HepG2 (cell line): ENCODE measurements around the gene RBM34. TPM values are rescaled to one million over a fixed set of nuclear protein-coding genes. Genes with fewer than 3 reads are reported as not detected.

Experiments used
- GATA4 ChIP-seq: sonication (generic); IDR thresholded peaks from 2 replicates; pipeline ENCODE4 v1.6.1; 2016; ENCODE audit warnings: antibody characterized with exemption, low read depth, borderline replicate concordance
- HHEX ChIP-seq: IDR thresholded peaks from 2 replicates; pipeline ENCODE4 v1.6.1; 2016; ENCODE audit warnings: control low read depth
- HNRNPLL ChIP-seq: fragments of 200-400 bp; formaldehyde crosslinking; IDR thresholded peaks from 2 replicates; pipeline ENCODE4 v1.6.1; 2017; ENCODE audit warnings: mild to moderate bottlenecking, low read depth, low read length; ENCODE audit not compliant: poor library complexity, severe bottlenecking
- KLF11 ChIP-seq: IDR thresholded peaks from 2 replicates; pipeline ENCODE4 v1.6.1; 2016; ENCODE audit warnings: missing compliant biosample characterization
- MTA3 ChIP-seq: sonication (generic); formaldehyde crosslinking; IDR thresholded peaks from 2 replicates; pipeline ENCODE4 v1.4.0; 2020; ENCODE audit warnings: missing genetic modification reagents
- MYC ChIP-seq: sonication (generic); formaldehyde crosslinking; IDR thresholded peaks from 2 replicates; pipeline ENCODE4 v1.9.0; 2021; ENCODE audit warnings: missing genetic modification reagents, borderline replicate concordance
- NCOR1 ChIP-seq: fragments of 200-600 bp; sonication (generic); IDR thresholded peaks from 2 replicates; pipeline ENCODE4 v1.7.0; 2017; ENCODE audit warnings: antibody characterized with exemption, low read length, borderline replicate concordance
- PCBP2 ChIP-seq: fragments of 200-400 bp; formaldehyde crosslinking; optimal IDR thresholded peaks from 2 replicates; pipeline ENCODE3; 2018; ENCODE audit warnings: low read length, low read depth; ENCODE audit not compliant: poor library complexity, severe bottlenecking
- TOE1 ChIP-seq: sonication (generic); formaldehyde crosslinking; IDR thresholded peaks from 2 replicates; pipeline ENCODE4 v1.4.0; 2020; ENCODE audit warnings: mild to moderate bottlenecking, missing genetic modification reagents
- ZFP37 ChIP-seq: sonication (generic); formaldehyde crosslinking; IDR thresholded peaks from 2 replicates; pipeline ENCODE4 v1.4.0; 2020; ENCODE audit warnings: missing genetic modification reagents, borderline replicate concordance
- ZNF101 ChIP-seq: sonication (generic); formaldehyde crosslinking; IDR thresholded peaks from 2 replicates; pipeline ENCODE4 v1.4.0; 2020; ENCODE audit warnings: mild to moderate bottlenecking, low read depth, missing genetic modification reagents, borderline replicate concordance
- ZNF232 ChIP-seq: sonication (generic); formaldehyde crosslinking; IDR thresholded peaks from 2 replicates; pipeline ENCODE4 v1.4.0; 2020; ENCODE audit warnings: missing genetic modification reagents, borderline replicate concordance
- ZNF235 ChIP-seq: sonication (generic); formaldehyde crosslinking; IDR thresholded peaks from 2 replicates; pipeline ENCODE4 v1.8.1; 2023; ENCODE audit warnings: mild to moderate bottlenecking, missing genetic modification reagents, borderline replicate concordance
- ZNF329 ChIP-seq: sonication (generic); formaldehyde crosslinking; IDR thresholded peaks from 2 replicates; pipeline ENCODE4 v1.9.0; 2021; ENCODE audit warnings: low read depth, mild to moderate bottlenecking, missing genetic modification reagents
- ZNF607 ChIP-seq: sonication (generic); formaldehyde crosslinking; IDR thresholded peaks from 2 replicates; pipeline ENCODE4 v1.5.1; 2020; ENCODE audit warnings: missing genetic modification reagents, mild to moderate bottlenecking, borderline replicate concordance
- ZNF816 ChIP-seq: sonication (generic); formaldehyde crosslinking; IDR thresholded peaks from 2 replicates; pipeline ENCODE4 v1.8.0; 2022; ENCODE audit warnings: missing genetic modification reagents, mild to moderate bottlenecking, borderline replicate concordance
- polyA plus RNA-seq, 8 experiments: library from polyadenylated mRNA; depleted of rRNA in 3 of 8; stranded (reverse) in 7 of 8; unstranded in 1 of 8; fragments of >200 nt; fragmentation: Illumina TruSeq in 4 of 8; extraction: Trizol in 4 of 8; gene quantifications; 2 replicates each; pipeline versions ENCODE4 v1.2.1 to v1.2.3, GENCODE V29; 2011 to 2016; ENCODE audit warnings: low read depth in 4 of 8, missing spikeins in 1 of 8, mixed read lengths in 1 of 8; ENCODE audit not compliant: insufficient read depth in 1 of 8
- total RNA-seq, 5 experiments: library from RNA; depleted of rRNA; stranded (reverse); fragments of >200 nt; fragmentation: Illumina TruSeq; extraction: Trizol; gene quantifications; 2 replicates each; pipeline ENCODE4 v1.2.3, GENCODE V29; 2016; ENCODE audit warnings: low read depth in 1 of 5
- TF ChIP-seq, protein P1 (sequence below): sonication (generic); formaldehyde crosslinking; IDR thresholded peaks from 2 replicates; pipeline ENCODE4 v1.5.0; 2020; ENCODE audit warnings: missing genetic modification reagents, mild to moderate bottlenecking, borderline replicate concordance
- TF ChIP-seq, protein P2 (sequence below): sonication (generic); formaldehyde crosslinking; IDR thresholded peaks from 2 replicates; pipeline ENCODE4 v1.8.0; 2022; ENCODE audit warnings: low read depth, missing genetic modification reagents
- TF ChIP-seq, protein P3 (sequence below): sonication (generic); formaldehyde crosslinking; IDR thresholded peaks from 2 replicates; pipeline ENCODE4 v1.8.0; 2022; ENCODE audit warnings: missing genetic modification reagents, low read depth, mild to moderate bottlenecking, borderline replicate concordance
- TF ChIP-seq, protein P4 (sequence below): sonication (generic); formaldehyde crosslinking; IDR thresholded peaks from 2 replicates; pipeline ENCODE4 v1.5.1; 2020; ENCODE audit warnings: missing genetic modification reagents, mild to moderate bottlenecking, borderline replicate concordance
- TF ChIP-seq, protein P5 (sequence below): sonication (generic); formaldehyde crosslinking; IDR thresholded peaks from 2 replicates; pipeline ENCODE4 v1.5.0; 2020; ENCODE audit warnings: mild to moderate bottlenecking, missing genetic modification reagents, borderline replicate concordance
- TF ChIP-seq, protein P6 (sequence below): sonication (generic); formaldehyde crosslinking; IDR thresholded peaks from 2 replicates; pipeline ENCODE4 v1.4.0; 2020; ENCODE audit warnings: missing genetic modification reagents

The RBM34 gene
- total and polyA plus RNA-seq, 2 of the 13 experiments (the other 11 are each of a cell fraction or from before 2014, with no cell fraction given), result 34.7 to 73.0 TPM

DNA sequence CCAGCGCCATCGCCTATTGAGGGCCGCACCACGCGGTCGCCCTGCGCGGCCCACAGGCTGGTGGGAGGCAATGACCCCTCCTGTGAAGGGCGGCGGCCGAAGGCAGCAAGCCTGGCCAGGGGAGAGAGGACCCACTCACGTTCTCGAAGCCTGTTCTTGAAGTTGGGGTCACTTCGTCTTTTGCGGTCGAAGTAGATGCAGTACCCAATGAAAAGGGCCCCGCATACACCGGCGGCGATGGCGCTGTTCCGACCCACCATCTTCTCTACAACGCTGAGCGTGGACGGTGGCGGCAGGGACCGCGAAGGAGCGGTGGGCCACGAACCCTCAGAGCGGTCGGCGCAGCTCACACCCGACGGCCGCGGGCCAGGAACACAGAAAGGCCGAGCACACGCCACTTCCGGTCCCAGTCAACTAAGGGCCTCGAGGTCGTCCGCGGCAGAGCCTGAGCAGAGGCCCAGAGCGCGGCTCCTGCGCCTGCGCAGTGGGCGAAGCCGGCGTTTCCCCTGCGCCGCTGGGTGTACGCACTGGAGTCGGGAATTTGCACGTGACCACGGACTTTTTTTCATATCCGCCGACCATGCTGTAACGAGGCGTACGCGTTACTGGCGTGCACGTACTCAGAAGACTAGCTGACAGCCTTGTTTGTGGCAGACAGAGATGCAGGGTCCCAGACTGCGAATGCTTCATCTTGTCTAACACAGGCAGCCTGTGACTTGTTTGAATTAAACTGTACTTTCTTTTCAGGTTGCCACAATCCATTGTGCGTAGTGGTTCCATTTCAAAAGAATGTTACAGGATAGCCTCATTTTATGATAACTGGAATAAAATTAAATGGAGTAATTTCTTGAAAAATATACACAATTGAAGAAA is 32.4 kb downstream of the RBM34 start, which contains the start of gene TOMM20 (continued):
- TF ChIP-seq, protein P1, sequence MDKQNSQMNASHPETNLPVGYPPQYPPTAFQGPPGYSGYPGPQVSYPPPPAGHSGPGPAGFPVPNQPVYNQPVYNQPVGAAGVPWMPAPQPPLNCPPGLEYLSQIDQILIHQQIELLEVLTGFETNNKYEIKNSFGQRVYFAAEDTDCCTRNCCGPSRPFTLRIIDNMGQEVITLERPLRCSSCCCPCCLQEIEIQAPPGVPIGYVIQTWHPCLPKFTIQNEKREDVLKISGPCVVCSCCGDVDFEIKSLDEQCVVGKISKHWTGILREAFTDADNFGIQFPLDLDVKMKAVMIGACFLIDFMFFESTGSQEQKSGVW (CRISPR knock-in tag), result no peak
- TF ChIP-seq, protein P2, sequence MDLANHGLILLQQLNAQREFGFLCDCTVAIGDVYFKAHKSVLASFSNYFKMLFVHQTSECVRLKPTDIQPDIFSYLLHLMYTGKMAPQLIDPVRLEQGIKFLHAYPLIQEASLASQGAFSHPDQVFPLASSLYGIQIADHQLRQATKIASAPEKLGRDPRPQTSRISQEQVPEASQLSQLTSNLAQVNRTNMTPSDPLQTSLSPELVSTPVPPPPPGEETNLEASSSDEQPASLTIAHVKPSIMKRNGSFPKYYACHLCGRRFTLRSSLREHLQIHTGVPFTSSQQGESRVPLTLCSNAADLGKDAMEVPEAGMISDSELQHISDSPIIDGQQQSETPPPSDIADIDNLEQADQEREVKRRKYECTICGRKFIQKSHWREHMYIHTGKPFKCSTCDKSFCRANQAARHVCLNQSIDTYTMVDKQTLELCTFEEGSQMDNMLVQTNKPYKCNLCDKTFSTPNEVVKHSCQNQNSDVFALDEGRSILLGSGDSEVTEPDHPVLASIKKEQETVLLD, result peak; percentile 48; the same call in 1 of the 2 replicates
- TF ChIP-seq TOE1 (CRISPR knock-in tag), result no peak
- TF ChIP-seq ZNF232 (CRISPR knock-in tag), result peak; percentile 89; the same call in 1 of the 2 replicates
- TF ChIP-seq, protein P3, sequence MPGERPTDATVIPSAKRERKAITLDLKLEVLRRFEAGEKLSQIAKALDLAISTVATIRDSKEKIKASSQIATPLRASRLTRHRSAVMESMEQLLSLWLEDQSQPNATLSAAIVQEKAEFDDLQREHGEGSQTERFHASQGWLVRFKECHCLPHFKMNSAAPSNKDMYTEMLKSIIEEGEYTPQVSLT (CRISPR knock-in tag), result no peak
- peak; percentile 95 for TF ChIP-seq MYC (CRISPR knock-in tag)
- TF ChIP-seq, protein P4, sequence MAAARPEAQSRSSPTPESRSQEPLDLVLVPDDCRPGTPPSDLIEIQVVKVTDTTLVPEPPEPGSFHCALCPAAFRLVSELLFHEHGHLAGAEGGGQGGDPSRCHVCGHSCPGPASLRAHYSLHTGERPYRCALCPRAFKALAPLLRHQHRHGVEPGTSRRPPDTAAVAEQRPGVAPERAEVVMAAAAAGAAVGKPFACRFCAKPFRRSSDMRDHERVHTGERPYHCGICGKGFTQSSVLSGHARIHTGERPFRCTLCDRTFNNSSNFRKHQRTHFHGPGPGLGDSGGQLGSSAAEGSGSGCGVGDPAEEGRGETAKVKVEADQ (CRISPR knock-in tag), result no peak
- no peak for TF ChIP-seq PCBP2
- TF ChIP-seq ZNF101 (CRISPR knock-in tag), result no peak
- peak; percentile 84 for TF ChIP-seq ZNF329
- TF ChIP-seq HHEX (CRISPR knock-in tag), result no peak
- no peak; the same call in 1 of the 2 replicates for TF ChIP-seq GATA4
- no peak for TF ChIP-seq MTA3
- no peak for TF ChIP-seq ZNF235 (CRISPR knock-in tag)
- TF ChIP-seq, protein P5, sequence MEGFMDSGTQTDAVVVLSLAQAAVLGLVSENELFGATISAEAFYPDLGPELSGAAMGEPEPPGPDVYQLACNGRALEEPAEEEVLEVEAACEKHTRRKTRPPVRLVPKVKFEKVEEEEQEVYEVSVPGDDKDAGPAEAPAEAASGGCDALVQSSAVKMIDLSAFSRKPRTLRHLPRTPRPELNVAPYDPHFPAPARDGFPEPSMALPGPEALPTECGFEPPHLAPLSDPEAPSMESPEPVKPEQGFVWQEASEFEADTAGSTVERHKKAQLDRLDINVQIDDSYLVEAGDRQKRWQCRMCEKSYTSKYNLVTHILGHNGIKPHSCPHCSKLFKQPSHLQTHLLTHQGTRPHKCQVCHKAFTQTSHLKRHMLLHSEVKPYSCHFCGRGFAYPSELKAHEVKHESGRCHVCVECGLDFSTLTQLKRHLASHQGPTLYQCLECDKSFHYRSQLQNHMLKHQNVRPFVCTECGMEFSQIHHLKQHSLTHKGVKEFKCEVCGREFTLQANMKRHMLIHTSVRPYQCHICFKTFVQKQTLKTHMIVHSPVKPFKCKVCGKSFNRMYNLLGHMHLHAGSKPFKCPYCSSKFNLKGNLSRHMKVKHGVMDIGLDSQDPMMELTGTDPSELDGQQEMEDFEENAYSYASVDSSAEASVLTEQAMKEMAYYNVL, result no peak
- peak; percentile 88 for TF ChIP-seq ZFP37 (CRISPR knock-in tag)
- TF ChIP-seq HNRNPLL, result peak; percentile 93
- no peak; the same call in 1 of the 2 replicates for TF ChIP-seq ZNF816
- peak; percentile 64; the same call in 1 of the 2 replicates for TF ChIP-seq ZNF607 (CRISPR knock-in tag)
- no peak for TF ChIP-seq KLF11 (CRISPR knock-in tag)
- peak; percentile 19; the same call in 1 of the 2 replicates for TF ChIP-seq NCOR1
- TF ChIP-seq, protein P6, sequence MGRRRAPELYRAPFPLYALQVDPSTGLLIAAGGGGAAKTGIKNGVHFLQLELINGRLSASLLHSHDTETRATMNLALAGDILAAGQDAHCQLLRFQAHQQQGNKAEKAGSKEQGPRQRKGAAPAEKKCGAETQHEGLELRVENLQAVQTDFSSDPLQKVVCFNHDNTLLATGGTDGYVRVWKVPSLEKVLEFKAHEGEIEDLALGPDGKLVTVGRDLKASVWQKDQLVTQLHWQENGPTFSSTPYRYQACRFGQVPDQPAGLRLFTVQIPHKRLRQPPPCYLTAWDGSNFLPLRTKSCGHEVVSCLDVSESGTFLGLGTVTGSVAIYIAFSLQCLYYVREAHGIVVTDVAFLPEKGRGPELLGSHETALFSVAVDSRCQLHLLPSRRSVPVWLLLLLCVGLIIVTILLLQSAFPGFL, result no peak
